CD4-positive, alpha-beta T cell (primary cell): Measurements from ENCODE around the gene SPART. TPM values are rescaled to one million over a fixed set of nuclear protein-coding genes. Genes with fewer than 3 reads are reported as not detected.
"Not testable (repeated sequence)": the region's sequence is repeated elsewhere in the genome, so short reads cannot be mapped to it uniquely, and the experiment has no call there.

ENCODE experiments used
- ATAC-seq: fragments of 200-7000 bp; cut with Tn5 transposase; one replicate; pipeline ENCODE4 v1.10.0; 2022; ENCODE audit warnings: mild to moderate bottlenecking; ENCODE audit not compliant: poor library complexity
- CTCF ChIA-PET: fragments of 350-600 bp; sonication (Branson Sonifier 250); formaldehyde crosslinking; loops from one replicate; lab custom pipeline; 2021; ENCODE audit warnings: antibody characterized with exemption, inconsistent platforms; lab: Charles Lee
- POLR2A ChIA-PET: fragments of 350-600 bp; sonication (Branson Sonifier 250); formaldehyde crosslinking; loops from one replicate; lab custom pipeline; 2021; ENCODE audit warnings: antibody characterized with exemption, inconsistent platforms; lab: Charles Lee
- DNase-seq, 14 experiments: peaks; one replicate each; pipeline ENCODE4 v3.0.0-alpha.2; 2013 to 2020; ENCODE audit warnings: mixed read lengths in 2 of 14
- H3K27ac ChIP-seq, 2 donors: one replicate each; pipeline versions ENCODE4 v1.5.1 to v1.7.0; 2013; ENCODE audit warnings: low read length in 2 of 2, low read depth in 1 of 2, mild to moderate bottlenecking in 1 of 2
- H3K27me3 ChIP-seq, 2 experiments: 1 replicate in 1 of 2; 2 replicates in 1 of 2; pipeline versions ENCODE4 v1.6.1 to v1.7.0; 2013; ENCODE audit warnings: low read length in 2 of 2, control low read depth in 1 of 2, mild to moderate bottlenecking in 1 of 2, moderate library complexity in 1 of 2; ENCODE audit not compliant: insufficient read depth in 2 of 2, control insufficient read depth in 1 of 2
- H3K36me3 ChIP-seq: one replicate; pipeline ENCODE4 v1.6.1; 2013; ENCODE audit warnings: low read length, control low read depth; ENCODE audit not compliant: insufficient read depth
- H3K4me1 ChIP-seq: one replicate; pipeline ENCODE4 v1.6.1; 2013; ENCODE audit warnings: low read length, control low read depth; ENCODE audit not compliant: insufficient read depth
- H3K4me3 ChIP-seq: one replicate; pipeline ENCODE4 v1.5.1; 2013; ENCODE audit warnings: mild to moderate bottlenecking, low read length, moderate library complexity
- H3K9me3 ChIP-seq, 2 experiments: 1 replicate in 1 of 2; 2 replicates in 1 of 2; pipeline versions ENCODE4 v1.6.1 to v1.7.0; 2013; ENCODE audit warnings: low read length in 2 of 2, mild to moderate bottlenecking in 2 of 2, control low read depth in 1 of 2, moderate library complexity in 1 of 2; ENCODE audit not compliant: control insufficient read depth in 1 of 2, insufficient read depth in 1 of 2
- H3K27ac Mint-ChIP-seq: one replicate; pipeline ENCODE4 v1.8.0; 2020; ENCODE audit warnings: mixed read lengths
- H3K27me3 Mint-ChIP-seq: one replicate; pipeline ENCODE4 v1.8.0; 2021; ENCODE audit warnings: mixed read lengths
- H3K36me3 Mint-ChIP-seq: one replicate; pipeline ENCODE4 v1.8.0; 2021; ENCODE audit warnings: low read depth, mixed read lengths
- H3K4me1 Mint-ChIP-seq: one replicate; pipeline ENCODE4 v1.8.0; 2021; ENCODE audit warnings: low read depth, mixed read lengths
- H3K4me3 Mint-ChIP-seq: one replicate; pipeline ENCODE4 v1.8.0; 2020; ENCODE audit warnings: mild to moderate bottlenecking, mixed read lengths
- H3K9me3 Mint-ChIP-seq: one replicate; pipeline ENCODE4 v1.8.0; 2020; ENCODE audit warnings: mixed read lengths
- intact Hi-C, 2 experiments: fragments of 100-400 bp; cut with DNase I in 1 of 2; cut with micrococcal nuclease in 1 of 2; formaldehyde crosslinking; loops; one replicate each; pipeline versions ENCODE4 v1.15.1 to v1.9.0; 2023 to 2025; cut with DNase I, micrococcal nuclease
- total RNA-seq, 174 experiments: library from RNA in 2 of 174; stranded (reverse) in 2 of 174; gene quantifications; one replicate each; pipeline ENCODE4 v1.2.3 and lab custom pipeline; 2021 to 2026
- TF ChIP-seq, protein P1 (sequence below): fragments of 200-600 bp; IDR thresholded peaks from one replicate; pipeline ENCODE4 v1.8.0; 2022; ENCODE audit warnings: antibody characterized with exemption, mild to moderate bottlenecking

Gene SPART
- total RNA-seq, 2 experiments from 2014 or later, result 22.0 to 22.9 TPM

DNA sequence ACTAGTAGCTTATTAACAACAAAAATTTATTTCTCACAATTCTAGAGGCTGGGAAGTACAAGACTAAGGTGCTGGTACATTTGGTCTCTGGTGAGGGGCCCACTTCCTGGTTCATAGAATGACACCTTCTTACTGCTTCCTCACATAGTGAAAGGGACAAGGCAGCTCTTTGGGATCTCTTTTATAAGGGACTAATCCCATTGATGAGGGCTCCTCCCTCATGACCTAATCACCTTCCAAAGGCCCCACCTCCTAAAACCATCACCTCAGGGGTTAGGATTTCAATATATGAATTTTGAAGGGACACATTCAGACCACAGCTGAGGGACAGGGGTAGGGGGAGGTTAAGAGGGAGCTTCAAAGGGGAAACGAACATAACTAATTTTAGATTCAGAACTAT is 20.3 kb downstream of the SPART start:
- TF ChIP-seq, protein P1, sequence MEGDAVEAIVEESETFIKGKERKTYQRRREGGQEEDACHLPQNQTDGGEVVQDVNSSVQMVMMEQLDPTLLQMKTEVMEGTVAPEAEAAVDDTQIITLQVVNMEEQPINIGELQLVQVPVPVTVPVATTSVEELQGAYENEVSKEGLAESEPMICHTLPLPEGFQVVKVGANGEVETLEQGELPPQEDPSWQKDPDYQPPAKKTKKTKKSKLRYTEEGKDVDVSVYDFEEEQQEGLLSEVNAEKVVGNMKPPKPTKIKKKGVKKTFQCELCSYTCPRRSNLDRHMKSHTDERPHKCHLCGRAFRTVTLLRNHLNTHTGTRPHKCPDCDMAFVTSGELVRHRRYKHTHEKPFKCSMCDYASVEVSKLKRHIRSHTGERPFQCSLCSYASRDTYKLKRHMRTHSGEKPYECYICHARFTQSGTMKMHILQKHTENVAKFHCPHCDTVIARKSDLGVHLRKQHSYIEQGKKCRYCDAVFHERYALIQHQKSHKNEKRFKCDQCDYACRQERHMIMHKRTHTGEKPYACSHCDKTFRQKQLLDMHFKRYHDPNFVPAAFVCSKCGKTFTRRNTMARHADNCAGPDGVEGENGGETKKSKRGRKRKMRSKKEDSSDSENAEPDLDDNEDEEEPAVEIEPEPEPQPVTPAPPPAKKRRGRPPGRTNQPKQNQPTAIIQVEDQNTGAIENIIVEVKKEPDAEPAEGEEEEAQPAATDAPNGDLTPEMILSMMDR, result no peak
- Mint-ChIP-seq H3K27ac (no peak overlapping the region), H3K27me3 (no peaks in the 10 kb centered on the region), H3K36me3 (peaks cover 88% of the 10 kb centered on the region), H3K4me1 (no peaks in the 10 kb centered on the region), H3K4me3 (no peak overlapping the region), H3K9me3 (no peaks in the 10 kb centered on the region)
- H3K4me3 ChIP-seq, result no peak overlapping the region
- DNase-seq, result no peak
- H3K9me3 ChIP-seq, result no peaks in the 10 kb centered on the region
- peaks cover 49% of the 10 kb centered on the region for H3K36me3 ChIP-seq
- intact Hi-C loops, result no loop called here
- CTCF ChIA-PET, result no interaction called here
- H3K27ac ChIP-seq, result no peak overlapping the region
- ATAC-seq, result no peak
- POLR2A ChIA-PET, result no interaction called here
- no peaks in the 10 kb centered on the region for H3K27me3 ChIP-seq
- H3K4me1 ChIP-seq, result no peaks in the 10 kb centered on the region

DNA sequence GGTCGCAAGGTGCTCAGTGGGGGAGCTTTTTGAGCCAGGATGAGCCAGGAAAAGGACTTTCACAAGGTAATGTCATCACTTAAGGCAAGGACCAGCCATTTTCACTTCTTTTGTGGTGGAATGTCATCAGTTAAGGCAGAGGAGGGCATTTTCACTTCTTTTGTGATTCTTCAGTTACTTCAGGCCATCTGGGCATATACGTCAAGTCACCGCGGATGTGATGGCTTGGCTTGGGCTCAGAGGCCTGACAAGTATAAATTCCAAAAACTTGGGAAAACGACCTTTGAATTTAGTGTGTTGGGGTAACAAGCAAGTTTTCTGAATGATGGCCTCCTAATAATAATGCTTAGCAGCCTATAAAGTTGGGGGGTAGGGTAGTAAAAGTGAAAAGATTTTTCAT is 21.3 kb downstream of the SPART start:
- H3K4me3 Mint-ChIP-seq, H3K27me3 Mint-ChIP-seq, H3K27me3 ChIP-seq, DNase-seq, POLR2A ChIA-PET, H3K9me3 Mint-ChIP-seq, ATAC-seq, H3K4me1 Mint-ChIP-seq, H3K27ac ChIP-seq, intact Hi-C loops, H3K27ac Mint-ChIP-seq, H3K9me3 ChIP-seq, H3K4me3 ChIP-seq, H3K4me1 ChIP-seq, CTCF ChIA-PET: not testable (repeated sequence)
- H3K36me3 ChIP-seq, result peaks cover 45% of the 10 kb centered on the region
- peaks cover 88% of the 10 kb centered on the region for H3K36me3 Mint-ChIP-seq

DNA sequence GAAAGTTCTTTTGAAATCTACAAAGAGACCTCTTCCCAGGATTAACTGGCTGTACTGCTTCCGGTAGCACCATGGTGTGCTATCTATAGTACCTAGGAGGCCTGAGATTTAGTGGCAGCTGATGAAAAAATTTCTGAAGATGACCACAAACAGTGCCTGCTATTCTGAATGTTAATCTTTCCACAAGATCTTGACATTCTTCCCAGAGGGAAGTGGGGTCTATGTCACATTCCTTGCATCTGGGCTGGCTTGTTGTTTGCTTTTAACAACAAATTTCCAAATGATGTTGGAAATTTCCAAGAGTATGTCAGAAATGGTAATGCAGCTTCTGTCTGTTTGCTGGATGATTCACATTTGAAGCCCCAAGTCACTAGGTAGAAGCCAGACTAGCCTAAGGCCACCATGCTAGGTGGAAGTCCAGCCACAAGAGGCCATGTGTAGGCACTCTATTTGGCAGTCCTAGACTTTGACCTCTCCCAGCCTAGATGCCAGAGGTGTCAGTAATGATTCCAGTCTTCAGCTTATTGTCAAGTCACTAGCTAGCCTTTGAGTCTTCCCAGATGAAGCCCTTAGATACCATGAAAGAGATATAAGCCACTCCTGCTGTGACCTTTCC is 22.1 kb downstream of the SPART start:
- ChIA-PET POLR2A (no interaction called here), CTCF (no interaction called here)
- H3K9me3 ChIP-seq, result no peaks in the 10 kb centered on the region
- Mint-ChIP-seq H3K36me3 (peaks cover 87% of the 10 kb centered on the region), H3K4me3 (no peak overlapping the region), H3K27me3 (no peaks in the 10 kb centered on the region), H3K27ac (no peak overlapping the region), H3K4me1 (no peaks in the 10 kb centered on the region), H3K9me3 (no peaks in the 10 kb centered on the region)
- peaks cover 42% of the 10 kb centered on the region for H3K36me3 ChIP-seq
- no peak for DNase-seq
- no peaks in the 10 kb centered on the region for H3K4me1 ChIP-seq
- H3K4me3 ChIP-seq, result no peak overlapping the region
- TF ChIP-seq, protein P1, result no peak
- intact Hi-C loops, result no loop called here
- no peaks in the 10 kb centered on the region for H3K27me3 ChIP-seq
- no peak for ATAC-seq
- no peak overlapping the region for H3K27ac ChIP-seq

DNA sequence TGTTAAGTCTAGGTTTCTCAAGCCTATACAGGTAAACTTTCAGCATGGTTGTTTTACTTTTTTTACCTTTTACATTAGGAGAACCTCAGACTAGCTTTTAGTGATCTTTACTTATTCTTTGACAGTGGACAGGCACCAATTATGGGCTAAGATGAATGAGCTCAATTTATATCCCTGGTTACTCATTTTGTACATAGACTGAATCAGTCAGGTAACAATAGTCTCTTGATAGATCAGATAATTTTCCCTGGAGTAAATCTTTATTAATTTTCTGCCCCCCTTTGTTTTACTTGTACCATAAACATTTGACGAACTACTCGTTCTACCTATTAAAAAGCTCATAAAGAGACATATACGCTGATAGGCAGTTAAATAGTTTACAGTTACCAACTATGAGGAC is 22.8 kb downstream of the SPART start:
- CTCF ChIA-PET, result no interaction called here

DNA sequence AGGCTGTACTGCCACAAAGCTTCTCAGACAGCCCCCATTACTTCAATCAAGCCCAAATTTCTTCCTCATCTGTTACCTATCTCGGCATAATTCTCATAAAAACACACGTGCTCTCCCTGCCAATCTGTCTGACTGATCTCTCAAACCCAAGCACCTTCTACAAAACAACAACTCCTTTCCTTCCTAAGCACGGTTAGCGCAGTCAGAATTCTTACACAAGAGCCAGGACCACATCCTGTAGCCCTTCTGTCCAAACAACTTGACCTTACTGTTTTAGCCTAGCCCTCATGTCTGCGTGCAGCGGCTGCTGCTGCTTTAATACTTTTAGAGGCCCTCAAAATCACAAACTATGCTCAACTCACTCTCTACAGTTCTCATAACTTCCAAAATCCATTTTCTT is 26.4 kb downstream of the SPART start:
- H3K27ac Mint-ChIP-seq, intact Hi-C loops, CTCF ChIA-PET, H3K4me3 Mint-ChIP-seq, H3K27ac ChIP-seq, POLR2A ChIA-PET, DNase-seq, H3K9me3 ChIP-seq, H3K4me1 Mint-ChIP-seq, H3K27me3 Mint-ChIP-seq, H3K27me3 ChIP-seq, H3K4me3 ChIP-seq, ATAC-seq, H3K9me3 Mint-ChIP-seq, H3K4me1 ChIP-seq: not testable (repeated sequence)
- H3K36me3 ChIP-seq, result peaks cover 17% of the 10 kb centered on the region
- peaks cover 52% of the 10 kb centered on the region for H3K36me3 Mint-ChIP-seq

More for the DNA sequence above, 22.8 kb downstream of the SPART start:
- Mint-ChIP-seq H3K27ac (no peak overlapping the region), H3K4me1 (no peaks in the 10 kb centered on the region), H3K27me3 (no peaks in the 10 kb centered on the region), H3K4me3 (no peak overlapping the region), H3K9me3 (no peaks in the 10 kb centered on the region), H3K36me3 (peaks cover 80% of the 10 kb centered on the region)
- no peaks in the 10 kb centered on the region for H3K9me3 ChIP-seq
- no peak overlapping the region for H3K27ac ChIP-seq
- TF ChIP-seq, protein P1, result no peak
- no peaks in the 10 kb centered on the region for H3K27me3 ChIP-seq
- intact Hi-C loops, result no loop called here
- POLR2A ChIA-PET, result no interaction called here
- DNase-seq, result no peak
- no peaks in the 10 kb centered on the region for H3K4me1 ChIP-seq
- no peak overlapping the region for H3K4me3 ChIP-seq
- peaks cover 39% of the 10 kb centered on the region for H3K36me3 ChIP-seq
- no peak for ATAC-seq
